ENCODE results near the gene SENP6. TPM values are rescaled to one million over a fixed set of nuclear protein-coding genes. Genes with fewer than 3 reads are reported as not detected.
A peak's percentile ranks its signal among the peaks of the same experiment; 100 is the strongest.

The SENP6 gene
- total and polyA plus RNA-seq, 4 donors, result 31.8 to 147 (median 101) TPM

GRCh38 chr6:75743971-75744370 lies 142.3 kb downstream of the SENP6 start:
- WGBS, 2 donors, result 75 to 77% methylated on average over 4 of the region's 4 CpGs
- DNase-seq (no peak), ATAC-seq (ENCODE audit: low FRiP score) (no peak)
- H3K27me3 ChIP-seq (ENCODE audit: control insufficient read depth in 1 of 2, insufficient read depth in 2 of 2, low read length in 1 of 2), result no peaks in the 10 kb centered on the region
- H3K36me3 ChIP-seq (ENCODE audit: control insufficient read depth in 1 of 2, insufficient read depth in 2 of 2, low read length in 1 of 2), result no peaks in the 10 kb centered on the region
- H3K4me1 ChIP-seq (ENCODE audit: control insufficient read depth in 1 of 2, insufficient read depth in 2 of 2, low read length in 2 of 2), result no peaks in the 10 kb centered on the region
- intact Hi-C loops (cut with DNase I), result loop anchor here in 1 of 2 donors (10.0 kb wide), 1 partner anchor 139 kb away; the partner anchor contains the start of gene SENP6
- no peaks in the 10 kb centered on the region for H3K9me3 ChIP-seq (ENCODE audit: control insufficient read depth, low read length)
- H3K27ac ChIP-seq (ENCODE audit: low read depth in 1 of 2, low read length in 2 of 2), result no peak overlapping the region
- H3K4me3 ChIP-seq (ENCODE audit: low read length in 2 of 2), result no peak overlapping the region

DNA sequence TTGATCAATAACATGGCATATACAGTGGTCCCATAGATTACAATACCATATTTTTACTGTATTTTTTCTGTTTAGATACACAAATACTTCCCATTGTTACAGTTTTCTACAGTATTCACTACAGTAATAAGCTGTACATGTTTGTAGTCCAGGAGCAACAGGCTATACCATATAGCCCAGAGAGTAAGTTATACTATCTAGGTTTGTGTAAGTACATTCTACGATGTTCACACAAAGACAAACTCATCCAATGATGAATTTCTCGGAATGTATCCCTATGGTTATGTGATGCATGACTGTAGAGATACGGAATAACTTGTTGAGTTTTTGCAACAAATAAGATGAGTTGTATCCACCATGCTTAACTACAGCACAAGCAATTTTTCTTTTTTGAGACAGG lies 143.7 kb downstream of the SENP6 start:
- no peak overlapping the region for H3K4me3 ChIP-seq (ENCODE audit: low read length in 2 of 2)
- no peak for DNase-seq
- no peaks in the 10 kb centered on the region for H3K4me1 ChIP-seq (ENCODE audit: control insufficient read depth in 1 of 2, insufficient read depth in 2 of 2, low read length in 2 of 2)
- H3K27me3 ChIP-seq (ENCODE audit: control insufficient read depth in 1 of 2, insufficient read depth in 2 of 2, low read length in 1 of 2), result no peaks in the 10 kb centered on the region
- no peaks in the 10 kb centered on the region for H3K36me3 ChIP-seq (ENCODE audit: control insufficient read depth in 1 of 2, insufficient read depth in 2 of 2, low read length in 1 of 2)
- no peak for ATAC-seq (ENCODE audit: low FRiP score)
- no peak overlapping the region for H3K27ac ChIP-seq (ENCODE audit: low read depth in 1 of 2, low read length in 2 of 2)
- H3K9me3 ChIP-seq (ENCODE audit: control insufficient read depth, low read length), result no peaks in the 10 kb centered on the region
- intact Hi-C loops (cut with DNase I), result loop anchor here in 1 of 2 donors (10.0 kb wide), 1 partner anchor 141 kb away; the partner anchor contains the start of gene SENP6
- 91 to 95% methylated on average over 3 of the region's 3 CpGs for WGBS, 2 donors

GRCh38 chr6:75746221-75746620 lies 144.5 kb downstream of the SENP6 start:
- Histone ChIP-seq H3K4me1 (ENCODE audit: control insufficient read depth in 1 of 2, insufficient read depth in 2 of 2, low read length in 2 of 2) (no peaks in the 10 kb centered on the region), H3K27me3 (ENCODE audit: control insufficient read depth in 1 of 2, insufficient read depth in 2 of 2, low read length in 1 of 2) (no peaks in the 10 kb centered on the region), H3K4me3 (ENCODE audit: low read length in 2 of 2) (no peak overlapping the region), H3K36me3 (ENCODE audit: control insufficient read depth in 1 of 2, insufficient read depth in 2 of 2, low read length in 1 of 2) (no peaks in the 10 kb centered on the region), H3K9me3 (ENCODE audit: control insufficient read depth, low read length) (no peaks in the 10 kb centered on the region), H3K27ac (ENCODE audit: low read depth in 1 of 2, low read length in 2 of 2) (no peak overlapping the region)
- 4 to 11% methylated on average over 2 of the region's 2 CpGs for WGBS, 2 donors
- DNase-seq, result no peak
- intact Hi-C loops (cut with DNase I), result loop anchor here in 1 of 2 donors (10.0 kb wide), 1 partner anchor 141 kb away; the partner anchor contains the start of gene SENP6
- ATAC-seq (ENCODE audit: low FRiP score), result no peak

- intact Hi-C loops (cut with DNase I), result loop anchor here in 1 of 2 donors (10.0 kb wide), 1 partner anchor 143 kb away; the partner anchor contains the start of gene SENP6
- no peaks in the 10 kb centered on the region for H3K9me3 ChIP-seq (ENCODE audit: control insufficient read depth, low read length)
- WGBS, 2 donors, result 87 to 97% methylated on average over 9 of the region's 9 CpGs
- no peak for ATAC-seq (ENCODE audit: low FRiP score)
- no peak overlapping the region for H3K4me3 ChIP-seq (ENCODE audit: low read length in 2 of 2)
- no peaks in the 10 kb centered on the region for H3K4me1 ChIP-seq (ENCODE audit: control insufficient read depth in 1 of 2, insufficient read depth in 2 of 2, low read length in 2 of 2)
- no peak for DNase-seq
- H3K36me3 ChIP-seq (ENCODE audit: control insufficient read depth in 1 of 2, insufficient read depth in 2 of 2, low read length in 1 of 2), result no peaks in the 10 kb centered on the region
- H3K27ac ChIP-seq (ENCODE audit: low read depth in 1 of 2, low read length in 2 of 2), result no peak overlapping the region
- no peaks in the 10 kb centered on the region for H3K27me3 ChIP-seq (ENCODE audit: control insufficient read depth in 1 of 2, insufficient read depth in 2 of 2, low read length in 1 of 2)
Measured at GRCh38 chr6:75747152-75747992, 145.7 kb downstream of the SENP6 start.

GRCh38 chr6:75748003-75748742 lies 146.5 kb downstream of the SENP6 start:
- H3K4me3 ChIP-seq (ENCODE audit: low read length in 2 of 2), result peak overlapping the region; percentile 71 to 99
- H3K36me3 ChIP-seq (ENCODE audit: control insufficient read depth in 1 of 2, insufficient read depth in 2 of 2, low read length in 1 of 2), result no peaks in the 10 kb centered on the region
- intact Hi-C loops (cut with DNase I), result loop anchor here in 1 of 2 donors (10.0 kb wide), 1 partner anchor 143 kb away; the partner anchor contains the start of gene SENP6
- no peak for DNase-seq
- peak overlapping the region in 1 of 2 donors; percentile 71 for H3K27ac ChIP-seq (ENCODE audit: low read depth in 1 of 2, low read length in 2 of 2)
- H3K4me1 ChIP-seq (ENCODE audit: control insufficient read depth in 1 of 2, insufficient read depth in 2 of 2, low read length in 2 of 2), result no peaks in the 10 kb centered on the region
- H3K27me3 ChIP-seq (ENCODE audit: control insufficient read depth in 1 of 2, insufficient read depth in 2 of 2, low read length in 1 of 2), result no peaks in the 10 kb centered on the region
- peak; percentile 58 for ATAC-seq (ENCODE audit: low FRiP score)
- 8 to 9% methylated on average over 17 of the region's 17 CpGs for WGBS, 2 donors
- no peaks in the 10 kb centered on the region for H3K9me3 ChIP-seq (ENCODE audit: control insufficient read depth, low read length)

DNA sequence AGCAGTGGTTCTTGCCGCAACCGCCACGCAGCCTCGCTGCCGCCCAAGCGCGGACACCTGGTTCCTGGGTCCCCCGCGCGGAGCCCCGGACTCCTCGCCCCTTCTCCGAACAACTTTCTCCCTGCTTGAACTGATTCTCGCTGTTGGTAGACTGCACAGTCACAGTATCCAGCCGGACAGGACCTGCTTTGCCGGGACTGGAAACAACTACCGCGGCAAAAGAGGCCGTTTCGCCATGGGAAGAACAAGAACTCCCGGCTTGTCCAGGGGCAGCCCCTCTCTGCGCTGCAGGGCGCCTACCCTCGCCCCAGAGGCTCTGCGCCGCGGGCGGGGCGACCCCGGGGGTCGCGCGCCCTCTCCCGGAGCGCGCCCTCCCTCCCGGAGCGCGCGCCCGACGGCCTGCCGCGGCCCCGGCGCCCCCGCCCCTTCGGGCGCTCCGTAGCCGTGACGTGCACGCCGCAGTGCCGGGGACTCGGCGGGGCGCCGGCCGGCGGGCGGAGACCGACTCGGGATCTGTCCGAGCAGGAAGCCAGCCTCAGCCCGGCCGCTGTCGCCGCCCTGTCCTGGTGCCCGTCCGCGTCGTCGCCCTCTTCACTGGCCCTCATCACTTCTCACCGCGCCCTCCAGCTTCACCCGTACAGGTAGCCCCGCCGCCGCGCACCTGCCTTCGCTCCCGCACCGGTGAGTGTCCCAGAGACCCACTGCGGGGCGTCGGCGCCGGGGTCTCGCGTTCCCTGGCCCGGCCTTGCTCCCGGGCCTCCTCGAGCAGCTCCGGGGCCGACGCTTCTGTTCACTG lies 147.3 kb downstream of the SENP6 start, which contains the start of gene MYO6:
MYO6 (plus strand) TSS at position 497 of the 796 bp plus-strand sequence. CDS start 68,309 bp downstream, outside the sequence.
- H3K36me3 ChIP-seq (ENCODE audit: control insufficient read depth in 1 of 2, insufficient read depth in 2 of 2, low read length in 1 of 2), result no peaks in the 10 kb centered on the region
- intact Hi-C loops (cut with DNase I), result loop anchor here in 1 of 2 donors (10.0 kb wide), 1 partner anchor 144 kb away; the partner anchor contains the start of gene SENP6
- WGBS, 2 donors, result 0% methylated on average over 81 to 97 of the region's 97 CpGs
- DNase-seq (peak; percentile 79 to 91), ATAC-seq (ENCODE audit: low FRiP score) (peak; percentile 95)
- peak within 1 kb of the TSS; percentile 71 to 99 for H3K4me3 ChIP-seq (ENCODE audit: low read length in 2 of 2)
- H3K9me3 ChIP-seq (ENCODE audit: control insufficient read depth, low read length), result no peaks in the 10 kb centered on the region
- H3K4me1 ChIP-seq (ENCODE audit: control insufficient read depth in 1 of 2, insufficient read depth in 2 of 2, low read length in 2 of 2), result no peaks in the 10 kb centered on the region
- H3K27ac ChIP-seq (ENCODE audit: low read depth in 1 of 2, low read length in 2 of 2), result peak within 1 kb of the TSS; percentile 6 to 71
- no peaks in the 10 kb centered on the region for H3K27me3 ChIP-seq (ENCODE audit: control insufficient read depth in 1 of 2, insufficient read depth in 2 of 2, low read length in 1 of 2)

DNA sequence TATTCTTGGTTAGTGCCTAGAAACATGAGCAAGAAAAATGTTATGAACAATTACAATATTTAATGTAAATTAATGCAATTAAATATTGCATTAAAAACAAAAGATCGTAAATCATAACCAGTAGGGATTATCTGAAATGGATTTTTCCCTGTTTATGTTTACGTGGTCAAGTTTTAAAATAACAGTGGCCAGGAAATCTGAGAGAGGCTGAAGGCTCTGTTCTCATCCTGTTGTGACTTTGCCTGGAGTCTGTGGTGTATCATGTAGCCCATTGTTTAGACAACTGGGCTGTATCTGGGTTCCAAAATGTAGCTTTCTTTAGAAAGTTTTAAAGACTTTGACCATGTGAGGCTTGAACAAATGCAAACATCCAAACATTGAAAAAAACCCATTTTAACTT lies 149.8 kb downstream of the SENP6 start:
- H3K4me1 ChIP-seq (ENCODE audit: control insufficient read depth in 1 of 2, insufficient read depth in 2 of 2, low read length in 2 of 2), result no peaks in the 10 kb centered on the region
- no peaks in the 10 kb centered on the region for H3K36me3 ChIP-seq (ENCODE audit: control insufficient read depth in 1 of 2, insufficient read depth in 2 of 2, low read length in 1 of 2)
- 82 to 85% methylated on average over 2 of the region's 2 CpGs for WGBS, 2 donors
- ATAC-seq (ENCODE audit: low FRiP score) (no peak), DNase-seq (no peak)
- H3K27me3 ChIP-seq (ENCODE audit: control insufficient read depth in 1 of 2, insufficient read depth in 2 of 2, low read length in 1 of 2), result no peaks in the 10 kb centered on the region
- H3K9me3 ChIP-seq (ENCODE audit: control insufficient read depth, low read length), result no peaks in the 10 kb centered on the region
- H3K27ac ChIP-seq (ENCODE audit: low read depth in 1 of 2, low read length in 2 of 2), result no peak overlapping the region
- intact Hi-C loops (cut with DNase I), result no loop called here
- H3K4me3 ChIP-seq (ENCODE audit: low read length in 2 of 2), result no peak overlapping the region

- H3K27ac ChIP-seq (ENCODE audit: low read depth in 1 of 2, low read length in 2 of 2), result no peak overlapping the region
- ATAC-seq (ENCODE audit: low FRiP score) (no peak), DNase-seq (no peak)
- H3K9me3 ChIP-seq (ENCODE audit: control insufficient read depth, low read length), result no peaks in the 10 kb centered on the region
- no peak overlapping the region for H3K4me3 ChIP-seq (ENCODE audit: low read length in 2 of 2)
- intact Hi-C loops (cut with DNase I), result no loop called here
- no peaks in the 10 kb centered on the region for H3K27me3 ChIP-seq (ENCODE audit: control insufficient read depth in 1 of 2, insufficient read depth in 2 of 2, low read length in 1 of 2)
- H3K36me3 ChIP-seq (ENCODE audit: control insufficient read depth in 1 of 2, insufficient read depth in 2 of 2, low read length in 1 of 2), result no peaks in the 10 kb centered on the region
- no peaks in the 10 kb centered on the region for H3K4me1 ChIP-seq (ENCODE audit: control insufficient read depth in 1 of 2, insufficient read depth in 2 of 2, low read length in 2 of 2)
- WGBS, 2 donors, result 73 to 80% methylated on average over 3 of the region's 3 CpGs
Measured at GRCh38 chr6:75752365-75752764, 150.7 kb downstream of the SENP6 start.

Measured in aorta (tissue), 5 donors.